GM18907 (cell line): ENCODE results near the gene ABCB11.

Experiments
- ATAC-seq: cut with Tn5 transposase; IDR thresholded peaks from one replicate; pipeline ENCODE4 v1.9.1; 2021; ENCODE audit warnings: mild to moderate bottlenecking, moderate library complexity; ENCODE audit not compliant: unreplicated experiment

Gene ABCB11

GRCh38 chr2:168981651-168982050, 49.5 kb downstream of the ABCB11 start:
- no peak for ATAC-seq

GRCh38 chr2:168978461-168978861, 52.7 kb downstream of the ABCB11 start:
- no peak for ATAC-seq

- no peak for ATAC-seq
Observed at GRCh38 chr2:168977608-168978007, 53.5 kb downstream of the ABCB11 start.

GRCh38 chr2:168976034-168976654, 55.0 kb downstream of the ABCB11 start:
- no peak for ATAC-seq

GRCh38 chr2:168974428-168974827, 56.7 kb downstream of the ABCB11 start:
- ATAC-seq, result no peak

GRCh38 chr2:168971261-168971660, 59.9 kb downstream of the ABCB11 start:
- no peak for ATAC-seq

GRCh38 chr2:168970711-168971233, 60.4 kb downstream of the ABCB11 start:
- no peak for ATAC-seq

- no peak for ATAC-seq
Observed at GRCh38 chr2:168969865-168970264, 61.3 kb downstream of the ABCB11 start.

- no peak for ATAC-seq
Observed at GRCh38 chr2:168968342-168968741, 62.8 kb downstream of the ABCB11 start.

- no peak for ATAC-seq
Observed at GRCh38 chr2:168964251-168964807, 66.8 kb downstream of the ABCB11 start.

- ATAC-seq, result no peak
Observed at GRCh38 chr2:168962636-168963035, 68.5 kb downstream of the ABCB11 start.

GRCh38 chr2:168961450-168962229, 69.5 kb downstream of the ABCB11 start:
- peak; percentile 86 for ATAC-seq

GRCh38 chr2:168956392-168956791, 74.7 kb downstream of the ABCB11 start:
- ATAC-seq, result no peak

- no peak for ATAC-seq
Observed at GRCh38 chr2:168955321-168955720, 75.8 kb downstream of the ABCB11 start.

- no peak for ATAC-seq
Observed at GRCh38 chr2:168954256-168954655, 76.9 kb downstream of the ABCB11 start.

- ATAC-seq, result no peak
Observed at GRCh38 chr2:168952424-168952823, 78.7 kb downstream of the ABCB11 start.

GRCh38 chr2:168951871-168952270, 79.3 kb downstream of the ABCB11 start:
- no peak for ATAC-seq

GRCh38 chr2:168949324-168949723, 81.8 kb downstream of the ABCB11 start:
- no peak for ATAC-seq

GRCh38 chr2:168948621-168949212, 82.4 kb downstream of the ABCB11 start:
- peak; percentile 60 for ATAC-seq

- ATAC-seq, result no peak
Observed at GRCh38 chr2:168945508-168945907, 85.6 kb downstream of the ABCB11 start.

GRCh38 chr2:168944065-168944464, 87.1 kb downstream of the ABCB11 start:
- ATAC-seq, result no peak

GRCh38 chr2:168941297-168941696, 89.8 kb downstream of the ABCB11 start:
- no peak for ATAC-seq
